Measurements from ENCODE around the gene VENTX.

DNA sequence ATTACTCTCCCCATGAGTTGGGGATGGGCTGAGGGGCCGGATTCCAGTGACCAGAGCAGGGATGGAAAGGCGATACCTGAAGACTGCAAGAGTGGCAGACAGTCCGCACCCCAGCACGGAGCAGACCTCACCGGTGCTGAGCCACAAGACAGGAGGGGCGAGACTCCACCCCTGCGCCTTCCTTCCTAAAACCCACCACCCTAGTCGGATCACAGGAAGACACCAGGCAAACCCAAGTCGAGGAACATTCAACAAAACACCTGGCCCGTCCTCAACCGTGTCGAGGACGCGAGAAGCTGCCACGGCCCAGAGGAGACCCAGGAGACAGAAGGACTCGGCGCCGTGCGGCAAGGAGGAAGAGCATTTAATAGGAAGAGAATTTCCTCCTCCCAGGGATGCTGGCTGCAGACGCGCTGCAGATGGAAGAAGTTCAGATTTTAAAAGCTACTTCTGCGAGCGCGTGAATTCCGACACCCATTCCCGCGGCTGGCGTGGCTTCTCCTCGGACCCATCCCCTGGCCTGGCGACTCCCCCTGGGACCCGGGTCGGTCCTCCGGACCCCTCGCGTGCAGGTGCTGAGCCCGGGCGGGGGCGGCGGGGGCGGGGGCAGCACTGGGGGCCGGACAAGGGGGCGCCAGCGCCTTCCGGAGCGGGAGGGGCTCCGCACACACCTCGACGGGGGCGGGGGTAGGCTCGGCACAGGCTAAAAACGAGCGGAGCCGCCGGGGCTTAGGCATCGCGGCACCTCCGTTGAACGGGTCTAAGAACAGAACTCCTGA lies 8.2 kb upstream of the VENTX start:
- TF ChIP-seq, protein P1, sequence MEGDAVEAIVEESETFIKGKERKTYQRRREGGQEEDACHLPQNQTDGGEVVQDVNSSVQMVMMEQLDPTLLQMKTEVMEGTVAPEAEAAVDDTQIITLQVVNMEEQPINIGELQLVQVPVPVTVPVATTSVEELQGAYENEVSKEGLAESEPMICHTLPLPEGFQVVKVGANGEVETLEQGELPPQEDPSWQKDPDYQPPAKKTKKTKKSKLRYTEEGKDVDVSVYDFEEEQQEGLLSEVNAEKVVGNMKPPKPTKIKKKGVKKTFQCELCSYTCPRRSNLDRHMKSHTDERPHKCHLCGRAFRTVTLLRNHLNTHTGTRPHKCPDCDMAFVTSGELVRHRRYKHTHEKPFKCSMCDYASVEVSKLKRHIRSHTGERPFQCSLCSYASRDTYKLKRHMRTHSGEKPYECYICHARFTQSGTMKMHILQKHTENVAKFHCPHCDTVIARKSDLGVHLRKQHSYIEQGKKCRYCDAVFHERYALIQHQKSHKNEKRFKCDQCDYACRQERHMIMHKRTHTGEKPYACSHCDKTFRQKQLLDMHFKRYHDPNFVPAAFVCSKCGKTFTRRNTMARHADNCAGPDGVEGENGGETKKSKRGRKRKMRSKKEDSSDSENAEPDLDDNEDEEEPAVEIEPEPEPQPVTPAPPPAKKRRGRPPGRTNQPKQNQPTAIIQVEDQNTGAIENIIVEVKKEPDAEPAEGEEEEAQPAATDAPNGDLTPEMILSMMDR (IDR thresholded peaks at IDR 0.05 in 4 of 5, conservative IDR thresholded peaks at IDR 0.05 in 1 of 5), result no peak
- no peak for TF ChIP-seq POLR2A (IDR thresholded peaks at IDR 0.05)

All from gastrocnemius medialis (tissue), 4 donors.